ENCODE results near the gene ZBED2.

GRCh38 chr3:111545349-111545748, 49.8 kb downstream of the ZBED2 start:
- no peak for TF ChIP-seq CTCF (IDR thresholded peaks at IDR 0.05; ENCODE audit: insufficient read depth, low read length)
- TF ChIP-seq POLR2AphosphoS5 (IDR thresholded peaks at IDR 0.05; ENCODE audit: low read depth): no peak
- no peak for TF ChIP-seq SPI1 (IDR thresholded peaks at IDR 0.05; ENCODE audit: borderline replicate concordance, low read depth)

Measured in HL-60 (cell line).